HepG2 (cell line): ENCODE data around the gene SOAT2. TPM values are rescaled to one million over a fixed set of nuclear protein-coding genes. Genes with fewer than 3 reads are reported as not detected.

Experiments used
- CHCHD3 ChIP-seq: sonication (generic); formaldehyde crosslinking; IDR thresholded peaks from 2 replicates; pipeline ENCODE4 v1.8.0; 2022; ENCODE audit warnings: mild to moderate bottlenecking, missing genetic modification reagents, moderate library complexity
- GTF3A ChIP-seq: sonication (generic); formaldehyde crosslinking; conservative IDR thresholded peaks from 2 replicates; pipeline ENCODE4 v1.4.0; 2020; ENCODE audit warnings: mild to moderate bottlenecking, missing genetic modification reagents
- HNRNPK ChIP-seq: fragments of 200-400 bp; formaldehyde crosslinking; IDR thresholded peaks from 2 replicates; pipeline ENCODE4 v1.6.1; 2018; ENCODE audit warnings: low read length, low read depth, moderate library complexity, mild to moderate bottlenecking; ENCODE audit not compliant: poor library complexity, severe bottlenecking
- MTA3 ChIP-seq: sonication (generic); formaldehyde crosslinking; IDR thresholded peaks from 2 replicates; pipeline ENCODE4 v1.4.0; 2020; ENCODE audit warnings: missing genetic modification reagents
- MTF1 ChIP-seq: sonication (generic); formaldehyde crosslinking; IDR thresholded peaks from 2 replicates; pipeline ENCODE4 v1.5.0; 2020; ENCODE audit warnings: missing genetic modification reagents
- NCOA5 ChIP-seq: sonication (generic); formaldehyde crosslinking; IDR thresholded peaks from 2 replicates; pipeline ENCODE4 v1.4.0; 2020; ENCODE audit warnings: missing genetic modification reagents
- NFE2 ChIP-seq: sonication (generic); formaldehyde crosslinking; IDR thresholded peaks from 2 replicates; pipeline ENCODE4 v1.4.0; 2020; ENCODE audit warnings: missing genetic modification reagents
- NONO ChIP-seq, 2 experiments: fragments of 450-650 bp in 1 of 2; sonication (generic) in 1 of 2; formaldehyde crosslinking in 1 of 2; IDR thresholded peaks in 1 of 2; conservative IDR thresholded peaks in 1 of 2; 2 replicates each; pipeline versions ENCODE4 v1.6.1 to v1.8.0; 2017 to 2022; ENCODE audit warnings: mild to moderate bottlenecking in 1 of 2, missing genetic modification reagents in 1 of 2, moderate library complexity in 1 of 2
- PATZ1 ChIP-seq: sonication (generic); formaldehyde crosslinking; IDR thresholded peaks from 2 replicates; pipeline ENCODE4 v1.4.0; 2020; ENCODE audit warnings: missing genetic modification reagents
- PCBP2 ChIP-seq: fragments of 200-400 bp; formaldehyde crosslinking; optimal IDR thresholded peaks from 2 replicates; pipeline ENCODE3; 2018; ENCODE audit warnings: low read length, low read depth; ENCODE audit not compliant: poor library complexity, severe bottlenecking
- PHF5A ChIP-seq: IDR thresholded peaks from one replicate; pipeline ENCODE4 v1.6.1; 2018; ENCODE audit warnings: low read depth, missing genetic modification reagents; ENCODE audit not compliant: unreplicated experiment
- POLR2A ChIP-seq, 2 experiments: IDR thresholded peaks; 2 replicates each; pipeline ENCODE4 v1.6.1; 2011; ENCODE audit warnings: low read depth in 2 of 2, low read length in 2 of 2, mild to moderate bottlenecking in 1 of 2, moderate library complexity in 1 of 2; ENCODE audit not compliant: insufficient read depth in 1 of 2
- RBM39 ChIP-seq: fragments of 200-400 bp; formaldehyde crosslinking; IDR thresholded peaks from one replicate; pipeline ENCODE4 v1.6.1; 2018; ENCODE audit warnings: antibody characterized with exemption, mild to moderate bottlenecking, low read depth, low read length; ENCODE audit not compliant: poor library complexity, severe bottlenecking
- SAFB2 ChIP-seq: sonication (generic); formaldehyde crosslinking; IDR thresholded peaks from 2 replicates; pipeline ENCODE4 v1.5.1; 2020; ENCODE audit warnings: missing genetic modification reagents, low read depth, mild to moderate bottlenecking, borderline replicate concordance
- SIN3A ChIP-seq: IDR thresholded peaks from 2 replicates; pipeline ENCODE4 v1.6.1; 2011; ENCODE audit warnings: low read depth, mild to moderate bottlenecking, control low read depth, low read length, borderline replicate concordance
- SP5 ChIP-seq: IDR thresholded peaks from 2 replicates; pipeline ENCODE4 v1.6.1; 2016; ENCODE audit warnings: low read depth, borderline replicate concordance
- SUZ12 ChIP-seq: fragments of 150-350 bp; IDR thresholded peaks from 2 replicates; pipeline ENCODE4 v1.6.1; 2014; ENCODE audit warnings: low read depth, low read length
- XBP1 ChIP-seq: sonication (generic); formaldehyde crosslinking; IDR thresholded peaks from 2 replicates; pipeline ENCODE4 v1.5.0; 2020; ENCODE audit warnings: missing genetic modification reagents
- YY1 ChIP-seq: IDR thresholded peaks from 2 replicates; pipeline ENCODE4 v1.6.1; 2011; ENCODE audit warnings: low read length, low read depth, moderate library complexity, mild to moderate bottlenecking; ENCODE audit not compliant: insufficient read depth, insufficient replicate concordance
- ZNF205 ChIP-seq: IDR thresholded peaks from 2 replicates; pipeline ENCODE4 v1.6.1; 2018; ENCODE audit warnings: missing biosample characterization, missing genetic modification reagents
- ZNF430 ChIP-seq: sonication (generic); formaldehyde crosslinking; IDR thresholded peaks from 2 replicates; pipeline ENCODE4 v1.9.0; 2021; ENCODE audit warnings: mild to moderate bottlenecking, missing genetic modification reagents
- ZNF503 ChIP-seq: sonication (generic); formaldehyde crosslinking; IDR thresholded peaks from 2 replicates; pipeline ENCODE4 v1.4.0; 2020; ENCODE audit warnings: missing genetic modification reagents
- ZNF7 ChIP-seq: IDR thresholded peaks from 2 replicates; pipeline ENCODE4 v1.6.1; 2016; ENCODE audit warnings: missing biosample characterization, missing genetic modification reagents
- polyA plus RNA-seq, 8 experiments: library from polyadenylated mRNA; depleted of rRNA in 3 of 8; stranded (reverse) in 7 of 8; unstranded in 1 of 8; fragments of >200 nt; fragmentation: Illumina TruSeq in 4 of 8; extraction: Trizol in 4 of 8; gene quantifications; 2 replicates each; pipeline versions ENCODE4 v1.2.1 to v1.2.3, GENCODE V29; 2011 to 2016; ENCODE audit warnings: low read depth in 4 of 8, missing spikeins in 1 of 8, mixed read lengths in 1 of 8; ENCODE audit not compliant: insufficient read depth in 1 of 8
- total RNA-seq, 5 experiments: library from RNA; depleted of rRNA; stranded (reverse); fragments of >200 nt; fragmentation: Illumina TruSeq; extraction: Trizol; gene quantifications; 2 replicates each; pipeline ENCODE4 v1.2.3, GENCODE V29; 2016; ENCODE audit warnings: low read depth in 1 of 5

Gene SOAT2
- total and polyA plus RNA-seq, 2 of the 13 experiments (the other 11 are each of a cell fraction or from before 2014, with no cell fraction given), result 14.9 to 108 TPM

GRCh38 chr12:53145383-53146260, 42.3 kb downstream of the SOAT2 start (continued):
- TF ChIP-seq ZNF7 (CRISPR knock-in tag) (no peak), SIN3A (no peak), MTA3 (CRISPR knock-in tag) (no peak), YY1 (no peak), PCBP2 (no peak), PATZ1 (no peak), GTF3A (no peak), RBM39 (no peak), NCOA5 (CRISPR knock-in tag) (no peak), ZNF205 (CRISPR knock-in tag) (peak; percentile 33; the same call in 1 of the 2 replicates), PHF5A (CRISPR knock-in tag) (no peak), NFE2 (CRISPR knock-in tag) (no peak), ZNF503 (no peak), NONO (IDR thresholded peaks at IDR 0.05) (no peak), NONO (CRISPR knock-in tag; conservative IDR thresholded peaks at IDR 0.05) (no peak), CHCHD3 (CRISPR knock-in tag) (no peak), SAFB2 (CRISPR knock-in tag) (no peak), SP5 (CRISPR knock-in tag) (no peak), POLR2A (IDR thresholded peaks at IDR 0.05; ENCODE audit: insufficient read depth in 1 of 2, low read depth in 2 of 2, low read length in 2 of 2) (no peak), SUZ12 (no peak), ZNF430 (CRISPR knock-in tag) (no peak), HNRNPK (no peak), XBP1 (CRISPR knock-in tag) (no peak), MTF1 (CRISPR knock-in tag) (no peak)
